Fibroblast of mammary gland (primary cell): Measurements from ENCODE around the gene CFAP97.
"Not testable (repeated sequence)": the region's sequence is repeated elsewhere in the genome, so short reads cannot be mapped to it uniquely, and the experiment has no call there.

Experiments used
- DNase-seq: peaks from one replicate; pipeline ENCODE4 v3.0.0-alpha.2; 2010; ENCODE audit warnings: low read depth
- H3K4me3 ChIP-seq: 2 replicates; pipeline ENCODE4 v1.5.1; 2011; ENCODE audit warnings: low read depth, mild to moderate bottlenecking, low read length, moderate library complexity; ENCODE audit not compliant: control insufficient read depth
- TF ChIP-seq, protein P1 (sequence below): conservative IDR thresholded peaks from 2 replicates; pipeline ENCODE4 v1.5.1; 2011; ENCODE audit warnings: low read depth, low read length, inconsistent platforms; ENCODE audit not compliant: control insufficient read depth, insufficient read depth

Gene CFAP97

DNA sequence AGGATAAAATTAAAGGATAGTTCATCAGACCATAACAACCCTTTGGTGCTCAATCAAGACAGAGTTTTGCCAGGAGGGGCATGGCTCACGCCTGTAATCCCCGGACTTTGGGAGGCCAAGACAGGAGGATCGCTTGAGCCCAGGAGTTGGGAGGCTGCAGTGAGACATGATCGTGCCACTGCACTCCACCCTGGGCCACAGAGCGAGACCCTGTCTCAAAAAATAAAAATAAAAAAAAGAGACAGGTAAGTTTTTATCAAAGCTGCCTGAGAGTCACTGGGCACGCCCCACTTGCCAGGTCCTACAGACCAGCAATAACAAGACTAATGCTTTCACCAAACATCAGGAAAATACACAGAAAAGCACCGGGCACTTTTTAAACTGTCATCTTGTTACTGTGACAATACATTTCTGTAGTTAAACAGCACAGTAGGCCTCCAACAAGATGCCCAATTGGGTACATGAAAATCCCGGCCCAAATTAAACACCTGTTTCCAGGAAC is 765 bp downstream of the CFAP97 start:
- DNase-seq = no peak
- peak overlapping the region; percentile 65 for H3K4me3 ChIP-seq
- TF ChIP-seq, protein P1, sequence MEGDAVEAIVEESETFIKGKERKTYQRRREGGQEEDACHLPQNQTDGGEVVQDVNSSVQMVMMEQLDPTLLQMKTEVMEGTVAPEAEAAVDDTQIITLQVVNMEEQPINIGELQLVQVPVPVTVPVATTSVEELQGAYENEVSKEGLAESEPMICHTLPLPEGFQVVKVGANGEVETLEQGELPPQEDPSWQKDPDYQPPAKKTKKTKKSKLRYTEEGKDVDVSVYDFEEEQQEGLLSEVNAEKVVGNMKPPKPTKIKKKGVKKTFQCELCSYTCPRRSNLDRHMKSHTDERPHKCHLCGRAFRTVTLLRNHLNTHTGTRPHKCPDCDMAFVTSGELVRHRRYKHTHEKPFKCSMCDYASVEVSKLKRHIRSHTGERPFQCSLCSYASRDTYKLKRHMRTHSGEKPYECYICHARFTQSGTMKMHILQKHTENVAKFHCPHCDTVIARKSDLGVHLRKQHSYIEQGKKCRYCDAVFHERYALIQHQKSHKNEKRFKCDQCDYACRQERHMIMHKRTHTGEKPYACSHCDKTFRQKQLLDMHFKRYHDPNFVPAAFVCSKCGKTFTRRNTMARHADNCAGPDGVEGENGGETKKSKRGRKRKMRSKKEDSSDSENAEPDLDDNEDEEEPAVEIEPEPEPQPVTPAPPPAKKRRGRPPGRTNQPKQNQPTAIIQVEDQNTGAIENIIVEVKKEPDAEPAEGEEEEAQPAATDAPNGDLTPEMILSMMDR = no peak

DNA sequence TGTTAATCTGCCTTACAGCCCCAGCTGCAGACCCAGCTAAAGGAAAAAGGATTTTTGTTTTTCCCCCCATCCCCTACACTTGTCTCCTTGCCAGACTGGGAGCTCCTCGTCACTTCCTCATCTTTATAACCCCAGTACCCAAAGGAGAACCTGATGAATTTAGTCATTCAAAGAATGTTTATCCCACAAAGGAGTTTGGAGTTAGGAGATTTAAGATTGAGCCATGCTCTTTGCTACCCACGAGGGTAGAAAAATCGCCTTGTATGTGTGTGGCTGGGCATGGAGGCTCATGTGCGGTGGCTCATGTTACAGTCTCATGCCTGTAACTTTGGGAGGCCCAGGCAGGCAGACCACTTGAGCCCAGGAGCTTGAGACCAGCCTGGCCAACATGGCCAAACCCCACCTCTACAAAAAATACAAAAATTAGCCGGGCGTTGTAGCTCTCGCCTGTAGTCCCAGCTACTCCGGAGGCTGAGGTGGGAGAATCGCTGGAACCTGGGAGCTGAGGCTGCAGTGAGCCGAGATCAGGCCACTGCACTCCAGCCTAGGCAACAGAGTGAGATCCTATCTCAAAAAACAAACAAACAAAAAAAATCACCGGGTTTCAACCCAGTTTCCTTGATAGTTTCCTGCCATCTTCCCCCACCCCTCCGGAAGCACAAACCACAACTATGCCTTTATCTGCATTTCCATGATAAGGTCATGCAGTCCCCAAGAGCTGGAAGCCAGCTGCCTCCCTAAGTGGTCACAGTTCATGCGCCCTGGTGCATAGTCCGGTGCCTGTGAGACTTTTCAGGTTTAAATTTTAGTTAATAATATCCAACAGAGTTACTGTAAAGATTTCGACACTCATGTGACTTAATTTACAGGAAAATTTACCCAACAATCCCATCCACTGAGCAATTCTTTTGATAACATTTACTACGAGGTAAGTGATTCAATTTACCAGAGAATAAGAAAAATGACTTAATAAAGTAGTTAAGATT is 1.5 kb downstream of the CFAP97 start:
- TF ChIP-seq, protein P1 = no peak
- peak overlapping the region; percentile 65 for H3K4me3 ChIP-seq
- DNase-seq = peak; percentile 27

DNA sequence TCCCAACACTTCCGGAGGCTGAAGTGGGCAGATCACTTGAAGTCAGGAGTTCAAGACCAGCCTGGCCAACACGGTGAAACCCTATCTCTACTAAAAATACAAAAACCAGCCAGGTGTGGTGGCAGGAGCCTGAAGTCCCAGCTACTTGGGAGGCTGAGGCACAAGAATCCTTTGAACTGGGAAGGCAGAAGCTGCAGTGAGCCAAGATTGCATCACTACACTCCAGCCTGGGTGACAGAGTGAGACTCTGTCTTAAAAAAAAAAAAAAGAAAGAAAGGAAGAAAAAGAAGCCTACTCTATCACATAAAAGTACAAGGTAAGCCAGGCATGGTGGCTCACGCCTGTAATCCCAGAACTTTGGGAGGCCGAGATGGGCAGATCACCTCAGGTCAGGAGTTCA is 5.6 kb downstream of the CFAP97 start:
- DNase-seq, H3K4me3 ChIP-seq: not testable (repeated sequence)

DNA sequence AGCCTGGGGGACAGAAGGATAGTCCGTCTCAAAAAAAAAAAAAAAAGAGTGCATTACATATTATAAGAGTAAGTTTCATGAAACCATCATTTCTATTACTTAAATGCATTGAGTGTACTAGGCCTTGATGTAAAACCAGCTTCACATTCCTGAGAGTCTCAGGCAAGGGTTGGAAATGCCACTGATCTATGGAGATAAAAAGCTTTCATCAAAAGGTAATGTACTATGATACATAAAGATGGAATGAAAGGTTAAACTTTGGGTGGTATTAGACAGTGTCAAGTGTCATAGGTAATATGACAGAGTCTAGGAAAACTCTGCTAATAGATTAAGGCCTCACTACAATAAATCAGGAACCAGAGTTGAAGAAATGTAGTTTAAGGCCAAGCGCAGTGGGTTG is 7.4 kb downstream of the CFAP97 start:
- no peak overlapping the region for H3K4me3 ChIP-seq
- DNase-seq = no peak
- TF ChIP-seq, protein P1 = no peak

DNA sequence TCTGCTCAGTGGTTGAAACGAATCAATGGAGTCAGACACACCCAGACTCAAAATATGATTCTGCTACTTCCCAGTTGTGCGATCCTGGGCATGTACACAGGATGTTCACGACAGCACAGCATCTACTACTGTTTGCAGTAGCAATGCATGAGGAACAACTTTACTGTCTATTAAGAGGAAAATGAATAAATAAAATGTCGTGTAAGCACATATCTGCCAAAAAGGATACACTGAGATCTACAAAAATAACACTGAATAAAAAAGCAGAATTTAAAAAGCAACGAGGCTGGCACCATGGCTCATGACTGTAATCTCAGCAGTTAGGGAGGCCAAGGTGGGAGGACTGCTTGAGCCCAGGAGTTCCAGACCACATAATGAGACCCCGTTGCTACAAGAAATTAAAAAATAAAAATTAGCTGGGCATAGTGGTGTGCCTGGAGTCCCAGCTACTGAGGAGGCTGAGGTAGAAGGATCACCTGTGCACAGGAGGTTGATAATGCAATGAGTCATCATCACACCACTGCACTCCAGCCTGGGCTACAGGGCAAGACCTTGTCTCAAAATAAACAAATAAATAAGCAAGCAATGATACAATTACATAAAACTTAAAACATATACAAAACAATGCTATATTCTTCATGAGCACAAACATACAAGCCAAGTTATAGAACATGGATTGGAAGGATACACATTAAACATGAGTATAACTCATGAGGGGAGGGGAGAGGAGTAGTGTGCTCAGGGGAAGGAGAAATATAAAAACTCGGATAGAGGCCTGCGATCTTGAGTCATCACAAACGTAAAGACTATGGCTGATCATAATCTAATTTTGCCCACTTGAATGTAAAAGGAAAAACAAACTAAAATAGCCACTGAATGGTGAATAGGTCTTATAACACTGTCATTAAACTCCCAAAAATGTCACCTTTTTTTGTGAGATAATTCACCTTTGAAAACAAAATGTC is 8.6 kb downstream of the CFAP97 start:
- no peak for DNase-seq
- TF ChIP-seq, protein P1 = no peak
- H3K4me3 ChIP-seq = no peak overlapping the region

DNA sequence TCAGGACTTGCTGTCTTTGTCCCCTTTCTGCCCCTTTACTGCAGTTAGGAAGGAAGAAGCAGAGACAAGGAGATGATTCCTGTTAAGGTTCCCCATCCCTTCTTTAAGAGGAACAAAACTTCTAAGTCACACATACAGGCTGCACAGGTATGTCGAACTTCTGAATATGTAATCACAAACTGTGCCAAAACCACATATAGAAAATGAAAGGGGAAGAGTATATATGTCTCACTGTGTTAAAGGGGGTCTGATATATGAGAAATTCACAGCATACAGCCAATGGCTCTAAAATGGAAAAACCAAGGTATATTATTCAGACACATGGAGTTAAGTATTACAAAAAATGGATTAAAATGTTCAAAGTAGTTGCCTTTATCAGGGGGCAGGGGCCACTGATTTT is 11.7 kb downstream of the CFAP97 start:
- TF ChIP-seq, protein P1 = no peak
- DNase-seq = no peak
- H3K4me3 ChIP-seq = no peak overlapping the region
